Mesenchymal stem cell (in vitro differentiated cells and primary cell): Measurements from ENCODE around the gene SH3BGRL3.
A peak's percentile ranks its signal among the peaks of the same experiment; 100 is the strongest.

Experiments
- DNase-seq: peaks from one replicate; pipeline ENCODE4 v3.0.0-alpha.2; 2013
- H2AFZ ChIP-seq: one replicate; pipeline ENCODE4 v1.6.1; 2013; ENCODE audit warnings: low read depth, mild to moderate bottlenecking, control low read depth, inconsistent platforms, low read length, moderate library complexity
- H2AK5ac ChIP-seq: 2 replicates; pipeline ENCODE4 v1.6.1; 2013; ENCODE audit warnings: low read length, moderate library complexity, mild to moderate bottlenecking, inconsistent platforms; ENCODE audit not compliant: severe bottlenecking
- H2BK120ac ChIP-seq: one replicate; pipeline ENCODE4 v1.6.1; 2013; ENCODE audit warnings: low read depth, mild to moderate bottlenecking, inconsistent platforms, low read length, moderate library complexity
- H2BK12ac ChIP-seq, 2 experiments: one replicate each; pipeline ENCODE4 v1.6.1; 2013; ENCODE audit warnings: inconsistent platforms in 2 of 2, low read length in 2 of 2, mild to moderate bottlenecking in 2 of 2, moderate library complexity in 2 of 2, control low read depth in 1 of 2
- H2BK15ac ChIP-seq: one replicate; pipeline ENCODE4 v1.6.1; 2013; ENCODE audit warnings: mild to moderate bottlenecking, low read depth, inconsistent platforms; ENCODE audit not compliant: poor library complexity, severe bottlenecking
- H2BK5ac ChIP-seq: 2 replicates; pipeline ENCODE4 v1.6.1; 2013; ENCODE audit warnings: low read depth, mild to moderate bottlenecking, low read length, control low read depth, inconsistent platforms; ENCODE audit not compliant: poor library complexity, severe bottlenecking
- H3K14ac ChIP-seq, 2 experiments: one replicate each; pipeline ENCODE4 v1.6.1; 2013; ENCODE audit warnings: inconsistent platforms in 2 of 2, low read length in 2 of 2, control low read depth in 1 of 2, mild to moderate bottlenecking in 1 of 2, moderate library complexity in 1 of 2
- H3K18ac ChIP-seq, 2 experiments: one replicate each; pipeline ENCODE4 v1.6.1; 2013; ENCODE audit warnings: inconsistent platforms in 2 of 2, low read length in 2 of 2, control low read depth in 1 of 2, low read depth in 1 of 2, mild to moderate bottlenecking in 1 of 2
- H3K23ac ChIP-seq, 2 experiments: one replicate each; pipeline ENCODE4 v1.6.1; 2013; ENCODE audit warnings: inconsistent platforms in 2 of 2, low read length in 2 of 2, mild to moderate bottlenecking in 2 of 2, moderate library complexity in 2 of 2, control low read depth in 1 of 2
- H3K27ac ChIP-seq: 2 replicates; pipeline ENCODE4 v1.5.1; 2013; ENCODE audit warnings: mild to moderate bottlenecking, moderate library complexity, low read length, control low read depth, inconsistent platforms; ENCODE audit not compliant: poor library complexity, severe bottlenecking
- H3K27me3 ChIP-seq, 2 experiments: 2 replicates each; pipeline versions ENCODE4 v1.6.1 to v1.7.0; 2013; ENCODE audit warnings: low read length in 2 of 2, mild to moderate bottlenecking in 2 of 2, moderate library complexity in 2 of 2, control low read depth in 1 of 2, inconsistent platforms in 1 of 2; ENCODE audit not compliant: control insufficient read depth in 1 of 2, insufficient read depth in 1 of 2
- H3K36me3 ChIP-seq, 2 experiments: 2 replicates each; pipeline versions ENCODE4 v1.6.1 to v1.7.0; 2013; ENCODE audit warnings: low read length in 2 of 2, control low read depth in 1 of 2, inconsistent platforms in 1 of 2, low read depth in 1 of 2, mild to moderate bottlenecking in 1 of 2; ENCODE audit not compliant: insufficient read depth in 2 of 2, control insufficient read depth in 1 of 2
- H3K4ac ChIP-seq, 2 experiments: one replicate each; pipeline ENCODE4 v1.6.1; 2013; ENCODE audit warnings: inconsistent platforms in 2 of 2, low read length in 2 of 2, mild to moderate bottlenecking in 2 of 2, moderate library complexity in 2 of 2, control low read depth in 1 of 2, low read depth in 1 of 2
- H3K4me1 ChIP-seq: 2 replicates; pipeline ENCODE4 v1.6.1; 2013; ENCODE audit warnings: low read depth, low read length, control low read depth; ENCODE audit not compliant: control insufficient read depth, insufficient read depth
- H3K4me2 ChIP-seq: 2 replicates; pipeline ENCODE4 v1.6.1; 2013; ENCODE audit warnings: low read length, mild to moderate bottlenecking, inconsistent platforms; ENCODE audit not compliant: poor library complexity, severe bottlenecking
- H3K4me3 ChIP-seq, 2 experiments: 2 replicates each; pipeline versions ENCODE4 v1.5.1 to v1.7.0; 2013; ENCODE audit warnings: low read length in 2 of 2, mild to moderate bottlenecking in 2 of 2, control low read depth in 1 of 2, low read depth in 1 of 2; ENCODE audit not compliant: insufficient read depth in 1 of 2
- H3K79me1 ChIP-seq: replicated peaks from 2 replicates; pipeline ENCODE4 v1.6.1; 2013; ENCODE audit warnings: mild to moderate bottlenecking, control low read depth, low read length, inconsistent platforms; ENCODE audit not compliant: poor library complexity, severe bottlenecking
- H3K9ac ChIP-seq: 2 replicates; pipeline ENCODE4 v1.7.0; 2013; ENCODE audit warnings: mild to moderate bottlenecking, low read length, moderate library complexity
- H3K9me3 ChIP-seq: 2 replicates; pipeline ENCODE4 v1.7.0; 2013; ENCODE audit warnings: mild to moderate bottlenecking, low read length; ENCODE audit not compliant: control insufficient read depth
- H4K8ac ChIP-seq: one replicate; pipeline ENCODE4 v1.6.1; 2013; ENCODE audit warnings: inconsistent platforms, mild to moderate bottlenecking, low read length, moderate library complexity
- H4K91ac ChIP-seq: one replicate; pipeline ENCODE4 v1.6.1; 2013; ENCODE audit warnings: mild to moderate bottlenecking, low read length, inconsistent platforms
- WGBS: methylation state at CpG from one replicate; pipeline ENCODE4 v1.1.7; 2013; ENCODE audit warnings: mixed read lengths; 5-methylcytosine and 5-hydroxymethylcytosine counted together

Gene SH3BGRL3

GRCh38 chr1:26286064-26286416 is 6.2 kb downstream of the SH3BGRL3 start:
- Histone ChIP-seq H2BK15ac (no peak overlapping the region), H2AFZ (no peak overlapping the region), H2BK5ac (no peak overlapping the region), H3K27ac (no peak overlapping the region), H3K18ac (no peak overlapping the region), H3K4me1 (peaks cover 74% of the 10 kb centered on the region), H3K14ac (no peak overlapping the region), H3K9ac (no peak overlapping the region), H3K36me3 (peaks cover 22 to 29% of the 10 kb centered on the region in 2 experiments), H3K27me3 (no peaks in the 10 kb centered on the region), H3K23ac (no peak overlapping the region), H4K91ac (no peak overlapping the region), H2BK12ac (no peak overlapping the region), H2BK120ac (no peak overlapping the region), H3K9me3 (no peaks in the 10 kb centered on the region), H4K8ac (no peak overlapping the region), H2AK5ac (no peak overlapping the region), H3K4ac (no peak overlapping the region), H3K4me3 (no peak overlapping the region), H3K79me1 (peaks cover 15% of the 10 kb centered on the region), H3K4me2 (no peak overlapping the region)
- no peak for DNase-seq
- 62% methylated on average over 2 of the region's 2 CpGs for WGBS

DNA sequence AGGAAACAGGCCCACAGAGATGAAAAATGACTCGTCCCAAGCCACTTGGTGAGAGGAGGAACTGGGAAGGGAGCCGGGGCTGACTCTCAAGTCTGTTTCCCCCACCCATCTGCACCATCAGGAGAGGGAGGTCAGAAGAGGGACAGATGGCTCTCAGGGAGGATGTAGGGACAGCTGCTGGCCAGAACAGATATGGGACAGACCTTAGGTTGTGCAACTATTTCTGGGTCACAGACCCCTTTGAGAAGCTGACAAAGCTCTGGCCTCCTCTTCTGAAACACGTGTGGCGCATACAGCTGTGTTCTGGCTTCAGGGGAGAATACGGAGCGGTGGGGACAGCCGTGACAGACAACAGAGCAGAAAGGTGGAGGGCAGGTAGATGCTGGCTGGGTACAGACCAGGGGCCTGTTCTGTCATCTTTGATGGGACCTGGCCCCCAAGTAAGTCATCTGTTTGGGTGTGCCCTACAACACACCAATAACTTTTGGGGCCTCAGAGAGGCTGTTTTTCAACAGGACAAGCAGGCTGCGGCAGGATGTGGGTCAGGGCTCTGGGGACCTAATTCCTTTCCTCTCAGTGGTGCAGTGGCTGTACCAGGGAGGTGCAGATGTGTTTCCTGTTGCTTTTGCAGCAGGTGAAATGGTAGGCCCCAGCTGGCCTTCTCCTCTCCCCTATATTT is 7.3 kb downstream of the SH3BGRL3 start:
- Histone ChIP-seq H3K4me1 (peaks cover 69% of the 10 kb centered on the region), H2BK12ac (peak overlapping the region in 1 of 2 experiments; percentile 31), H3K14ac (no peak overlapping the region), H2AFZ (no peak overlapping the region), H3K27ac (no peak overlapping the region), H2BK5ac (no peak overlapping the region), H3K4me2 (no peak overlapping the region), H4K8ac (no peak overlapping the region), H3K36me3 (peaks cover 13 to 23% of the 10 kb centered on the region in 2 experiments), H4K91ac (no peak overlapping the region), H3K9ac (peak overlapping the region; percentile 39), H2BK15ac (no peak overlapping the region), H3K27me3 (no peaks in the 10 kb centered on the region), H3K4ac (no peak overlapping the region), H3K23ac (no peak overlapping the region), H2AK5ac (peak overlapping the region; percentile 28), H2BK120ac (no peak overlapping the region), H3K9me3 (no peaks in the 10 kb centered on the region), H3K79me1 (peaks cover 13% of the 10 kb centered on the region), H3K18ac (no peak overlapping the region), H3K4me3 (no peak overlapping the region)
- peak; percentile 21 for DNase-seq
- WGBS = 41% methylated on average over 8 of the region's 8 CpGs

GRCh38 chr1:26287811-26288210 is 7.9 kb downstream of the SH3BGRL3 start:
- peaks cover 11% of the 10 kb centered on the region for H3K79me1 ChIP-seq
- no peak overlapping the region for H3K4me3 ChIP-seq
- no peak overlapping the region for H2BK12ac ChIP-seq
- H3K14ac ChIP-seq = no peak overlapping the region
- no peak overlapping the region for H3K18ac ChIP-seq
- peaks cover 63% of the 10 kb centered on the region for H3K4me1 ChIP-seq
- H3K27me3 ChIP-seq = no peaks in the 10 kb centered on the region
- no peak overlapping the region for H3K4me2 ChIP-seq
- no peak overlapping the region for H3K4ac ChIP-seq
- H3K27ac ChIP-seq = no peak overlapping the region
- WGBS = 93% methylated on average over 4 of the region's 5 CpGs
- H2AFZ ChIP-seq = no peak overlapping the region
- no peak overlapping the region for H2BK120ac ChIP-seq
- H2AK5ac ChIP-seq = no peak overlapping the region
- H3K9ac ChIP-seq = peak overlapping the region; percentile 39
- no peak overlapping the region for H2BK5ac ChIP-seq
- no peak overlapping the region for H4K91ac ChIP-seq
- no peak overlapping the region for H3K23ac ChIP-seq
- H3K36me3 ChIP-seq = peaks cover 7 to 16% of the 10 kb centered on the region in 2 experiments
- H4K8ac ChIP-seq = no peak overlapping the region
- no peaks in the 10 kb centered on the region for H3K9me3 ChIP-seq
- no peak for DNase-seq
- H2BK15ac ChIP-seq = no peak overlapping the region

- peaks cover 60% of the 10 kb centered on the region for H3K4me1 ChIP-seq
- H3K23ac ChIP-seq = no peak overlapping the region
- H3K4me2 ChIP-seq = no peak overlapping the region
- peak overlapping the region; percentile 60 for H2AK5ac ChIP-seq
- peaks cover 8 to 11% of the 10 kb centered on the region in 2 experiments for H3K36me3 ChIP-seq
- no peak overlapping the region for H4K8ac ChIP-seq
- H2BK5ac ChIP-seq = no peak overlapping the region
- DNase-seq = no peak
- no peak overlapping the region for H4K91ac ChIP-seq
- H2AFZ ChIP-seq = no peak overlapping the region
- no peak overlapping the region for H3K4ac ChIP-seq
- H2BK12ac ChIP-seq = no peak overlapping the region
- peak overlapping the region in 1 of 2 experiments; percentile 46 for H3K18ac ChIP-seq
- no peaks in the 10 kb centered on the region for H3K9me3 ChIP-seq
- H3K79me1 ChIP-seq = peaks cover 9% of the 10 kb centered on the region
- WGBS = 89% methylated on average over 5 of the region's 5 CpGs
- H3K27me3 ChIP-seq = no peaks in the 10 kb centered on the region
- H3K9ac ChIP-seq = no peak overlapping the region
- no peak overlapping the region for H2BK120ac ChIP-seq
- H3K4me3 ChIP-seq = no peak overlapping the region
- H2BK15ac ChIP-seq = no peak overlapping the region
- H3K27ac ChIP-seq = peak overlapping the region; percentile 43
- H3K14ac ChIP-seq = peak overlapping the region in 1 of 2 experiments; percentile 19
These were observed 8.5 kb downstream of the SH3BGRL3 start for GRCh38 chr1:26288311-26288941.
